ENCODE results near the gene GABRB3. TPM values are rescaled to one million over a fixed set of nuclear protein-coding genes. Genes with fewer than 3 reads are reported as not detected.

The GABRB3 gene
- total and polyA plus RNA-seq, 2 donors from 2014 or later: 4.7 to 6.9 TPM

DNA sequence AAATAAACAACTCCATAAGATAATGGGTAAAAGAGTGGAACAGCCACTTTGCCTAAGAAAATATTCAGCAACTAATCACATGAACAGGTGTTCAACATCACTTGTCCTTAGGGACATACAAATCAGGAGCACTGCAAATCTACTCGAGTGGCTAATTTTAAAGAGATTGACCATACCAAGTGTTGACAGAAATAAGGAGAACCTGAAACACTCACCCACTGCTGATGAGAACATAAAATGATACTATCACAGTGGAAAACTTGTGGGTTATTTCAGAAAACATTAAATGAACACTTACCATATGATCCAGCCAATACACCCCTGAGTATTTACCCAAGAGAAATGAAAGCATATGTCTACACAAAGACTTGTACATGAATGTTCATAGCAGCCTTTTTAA, 70.5 kb downstream of the GABRB3 start:
- no peak for DNase-seq
- Histone ChIP-seq H3K4me3 (ENCODE audit: low read length in 3 of 3) (no peak overlapping the region), H3K9me3 (ENCODE audit: control insufficient read depth in 2 of 3, insufficient read depth in 1 of 3, low read length in 3 of 3) (no peaks in the 10 kb centered on the region), H3K36me3 (ENCODE audit: control insufficient read depth in 2 of 3, insufficient read depth in 3 of 3, low read length in 3 of 3) (no peaks in the 10 kb centered on the region), H3K27ac (ENCODE audit: low read depth in 2 of 2, low read length in 2 of 2) (no peak overlapping the region), H3K27me3 (ENCODE audit: control insufficient read depth, insufficient read depth, low read length) (no peaks in the 10 kb centered on the region), H3K9ac (ENCODE audit: low read length in 3 of 3) (no peak overlapping the region), H3K4me1 (ENCODE audit: control insufficient read depth in 2 of 3, insufficient read depth in 2 of 3, low read depth in 1 of 3, low read length in 3 of 3) (no peaks in the 10 kb centered on the region)
- no peak for FAIRE-seq
- intact Hi-C loops (cut with DNase I): loop anchor here (10.0 kb wide), 1 partner anchor 78 kb away; no protein-coding TSS in a partner anchor
- TF ChIP-seq, protein P1, sequence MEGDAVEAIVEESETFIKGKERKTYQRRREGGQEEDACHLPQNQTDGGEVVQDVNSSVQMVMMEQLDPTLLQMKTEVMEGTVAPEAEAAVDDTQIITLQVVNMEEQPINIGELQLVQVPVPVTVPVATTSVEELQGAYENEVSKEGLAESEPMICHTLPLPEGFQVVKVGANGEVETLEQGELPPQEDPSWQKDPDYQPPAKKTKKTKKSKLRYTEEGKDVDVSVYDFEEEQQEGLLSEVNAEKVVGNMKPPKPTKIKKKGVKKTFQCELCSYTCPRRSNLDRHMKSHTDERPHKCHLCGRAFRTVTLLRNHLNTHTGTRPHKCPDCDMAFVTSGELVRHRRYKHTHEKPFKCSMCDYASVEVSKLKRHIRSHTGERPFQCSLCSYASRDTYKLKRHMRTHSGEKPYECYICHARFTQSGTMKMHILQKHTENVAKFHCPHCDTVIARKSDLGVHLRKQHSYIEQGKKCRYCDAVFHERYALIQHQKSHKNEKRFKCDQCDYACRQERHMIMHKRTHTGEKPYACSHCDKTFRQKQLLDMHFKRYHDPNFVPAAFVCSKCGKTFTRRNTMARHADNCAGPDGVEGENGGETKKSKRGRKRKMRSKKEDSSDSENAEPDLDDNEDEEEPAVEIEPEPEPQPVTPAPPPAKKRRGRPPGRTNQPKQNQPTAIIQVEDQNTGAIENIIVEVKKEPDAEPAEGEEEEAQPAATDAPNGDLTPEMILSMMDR (IDR thresholded peaks at IDR 0.05; ENCODE audit: borderline replicate concordance, extremely low read depth, insufficient read depth): no peak

DNA sequence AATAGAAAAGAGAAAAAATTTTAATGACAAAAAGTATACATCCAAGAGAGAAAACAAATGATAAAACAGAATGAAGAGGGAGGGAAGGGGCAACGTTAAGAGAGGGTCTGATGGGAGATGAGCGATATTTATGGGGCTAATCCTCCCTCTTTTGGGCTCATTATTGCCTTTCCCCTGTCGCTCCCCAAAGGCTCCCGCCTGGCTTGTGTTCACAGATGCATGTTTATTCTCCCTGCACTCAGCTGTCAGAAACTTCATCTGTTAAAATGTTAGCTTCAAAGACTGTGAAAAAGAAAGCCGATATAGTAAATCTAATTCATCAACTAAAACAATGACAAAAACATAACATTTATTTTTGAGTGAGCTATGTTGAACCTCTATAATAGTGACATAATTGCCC, 74.3 kb downstream of the GABRB3 start:
- no peak overlapping the region for H3K4me3 ChIP-seq (ENCODE audit: low read length in 3 of 3)
- no peak overlapping the region for H3K9ac ChIP-seq (ENCODE audit: low read length in 3 of 3)
- no peak for DNase-seq
- TF ChIP-seq, protein P1 (IDR thresholded peaks at IDR 0.05; ENCODE audit: borderline replicate concordance, extremely low read depth, insufficient read depth): no peak
- H3K9me3 ChIP-seq (ENCODE audit: control insufficient read depth in 2 of 3, insufficient read depth in 1 of 3, low read length in 3 of 3): peaks cover 0 to 6% (median 0%) of the 10 kb centered on the region in 3 donors
- H3K4me1 ChIP-seq (ENCODE audit: control insufficient read depth in 2 of 3, insufficient read depth in 2 of 3, low read depth in 1 of 3, low read length in 3 of 3): no peaks in the 10 kb centered on the region
- FAIRE-seq: no peak
- no peak overlapping the region for H3K27ac ChIP-seq (ENCODE audit: low read depth in 2 of 2, low read length in 2 of 2)
- intact Hi-C loops (cut with DNase I): no loop called here
- H3K27me3 ChIP-seq (ENCODE audit: control insufficient read depth, insufficient read depth, low read length): no peaks in the 10 kb centered on the region
- no peaks in the 10 kb centered on the region for H3K36me3 ChIP-seq (ENCODE audit: control insufficient read depth in 2 of 3, insufficient read depth in 3 of 3, low read length in 3 of 3)

DNA sequence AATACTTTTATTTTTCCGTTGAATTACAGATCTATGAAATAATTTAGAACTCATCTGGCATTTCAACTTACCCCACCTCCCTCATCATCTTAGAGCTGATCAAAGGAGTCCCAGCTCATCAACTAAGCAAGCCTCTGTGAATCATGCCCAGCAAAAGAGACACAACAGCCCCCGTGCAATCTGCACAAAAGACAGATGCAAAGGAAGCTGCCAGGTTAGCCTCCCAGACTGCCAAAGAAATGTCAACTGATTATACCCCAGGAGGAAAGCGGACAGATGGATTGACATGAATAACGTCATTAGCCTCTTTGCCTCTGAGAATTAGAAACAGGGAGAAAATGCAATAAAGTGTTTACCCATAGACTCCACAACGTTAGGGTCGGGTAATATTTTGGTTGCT, 75.0 kb downstream of the GABRB3 start:
- no peak for DNase-seq
- no peaks in the 10 kb centered on the region for H3K27me3 ChIP-seq (ENCODE audit: control insufficient read depth, insufficient read depth, low read length)
- TF ChIP-seq, protein P1 (IDR thresholded peaks at IDR 0.05; ENCODE audit: borderline replicate concordance, extremely low read depth, insufficient read depth): no peak
- FAIRE-seq: no peak
- no peaks in the 10 kb centered on the region for H3K36me3 ChIP-seq (ENCODE audit: control insufficient read depth in 2 of 3, insufficient read depth in 3 of 3, low read length in 3 of 3)
- intact Hi-C loops (cut with DNase I): no loop called here
- no peak overlapping the region for H3K4me3 ChIP-seq (ENCODE audit: low read length in 3 of 3)
- H3K9ac ChIP-seq (ENCODE audit: low read length in 3 of 3): no peak overlapping the region
- H3K27ac ChIP-seq (ENCODE audit: low read depth in 2 of 2, low read length in 2 of 2): no peak overlapping the region
- H3K4me1 ChIP-seq (ENCODE audit: control insufficient read depth in 2 of 3, insufficient read depth in 2 of 3, low read depth in 1 of 3, low read length in 3 of 3): no peaks in the 10 kb centered on the region
- peaks cover 0 to 6% (median 0%) of the 10 kb centered on the region in 3 donors for H3K9me3 ChIP-seq (ENCODE audit: control insufficient read depth in 2 of 3, insufficient read depth in 1 of 3, low read length in 3 of 3)

DNA sequence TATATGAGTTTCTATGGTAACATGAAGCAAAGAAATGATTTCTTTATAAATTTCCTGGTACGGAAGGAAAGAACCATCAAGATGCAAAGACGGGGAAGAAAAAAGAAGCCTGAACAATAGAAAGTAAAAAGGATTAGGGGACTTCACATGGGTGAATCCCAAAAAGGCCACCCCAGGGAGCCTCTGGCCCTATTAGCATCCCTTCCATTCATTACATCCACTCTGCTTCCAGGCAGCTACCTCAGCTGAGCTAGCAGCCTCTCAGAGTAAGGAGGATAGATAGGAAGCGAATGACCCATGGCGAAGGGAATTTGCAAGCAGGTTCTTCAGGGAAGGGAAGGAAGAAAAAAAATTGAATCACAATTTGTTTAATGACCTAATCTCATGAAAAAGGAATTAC, 81.6 kb downstream of the GABRB3 start:
- no peak for DNase-seq
- TF ChIP-seq, protein P1 (IDR thresholded peaks at IDR 0.05; ENCODE audit: borderline replicate concordance, extremely low read depth, insufficient read depth): no peak
- Histone ChIP-seq H3K4me3 (ENCODE audit: low read length in 3 of 3) (no peak overlapping the region), H3K9ac (ENCODE audit: low read length in 3 of 3) (no peak overlapping the region), H3K36me3 (ENCODE audit: control insufficient read depth in 2 of 3, insufficient read depth in 3 of 3, low read length in 3 of 3) (no peaks in the 10 kb centered on the region), H3K27me3 (ENCODE audit: control insufficient read depth, insufficient read depth, low read length) (no peaks in the 10 kb centered on the region), H3K27ac (ENCODE audit: low read depth in 2 of 2, low read length in 2 of 2) (no peak overlapping the region), H3K9me3 (ENCODE audit: control insufficient read depth in 2 of 3, insufficient read depth in 1 of 3, low read length in 3 of 3) (peaks cover 0 to 6% (median 0%) of the 10 kb centered on the region in 3 donors), H3K4me1 (ENCODE audit: control insufficient read depth in 2 of 3, insufficient read depth in 2 of 3, low read depth in 1 of 3, low read length in 3 of 3) (no peaks in the 10 kb centered on the region)
- intact Hi-C loops (cut with DNase I): no loop called here
- no peak for FAIRE-seq
